Retinal pigment epithelial cell (primary cell): Measurements from ENCODE around the gene PITRM1.

ENCODE experiments used
- DNase-seq: peaks from one replicate; pipeline ENCODE4 v3.0.0-alpha.2; 2010; ENCODE audit warnings: low read depth
- H3K4me3 ChIP-seq: 2 replicates; pipeline ENCODE4 v1.5.1; 2011; ENCODE audit warnings: mild to moderate bottlenecking, low read length, control low read depth, moderate library complexity
- TF ChIP-seq, protein P1 (sequence below): conservative IDR thresholded peaks from 2 replicates; pipeline ENCODE4 v1.5.1; 2011; ENCODE audit warnings: low read depth, low read length, control low read depth, inconsistent platforms

Gene PITRM1

DNA sequence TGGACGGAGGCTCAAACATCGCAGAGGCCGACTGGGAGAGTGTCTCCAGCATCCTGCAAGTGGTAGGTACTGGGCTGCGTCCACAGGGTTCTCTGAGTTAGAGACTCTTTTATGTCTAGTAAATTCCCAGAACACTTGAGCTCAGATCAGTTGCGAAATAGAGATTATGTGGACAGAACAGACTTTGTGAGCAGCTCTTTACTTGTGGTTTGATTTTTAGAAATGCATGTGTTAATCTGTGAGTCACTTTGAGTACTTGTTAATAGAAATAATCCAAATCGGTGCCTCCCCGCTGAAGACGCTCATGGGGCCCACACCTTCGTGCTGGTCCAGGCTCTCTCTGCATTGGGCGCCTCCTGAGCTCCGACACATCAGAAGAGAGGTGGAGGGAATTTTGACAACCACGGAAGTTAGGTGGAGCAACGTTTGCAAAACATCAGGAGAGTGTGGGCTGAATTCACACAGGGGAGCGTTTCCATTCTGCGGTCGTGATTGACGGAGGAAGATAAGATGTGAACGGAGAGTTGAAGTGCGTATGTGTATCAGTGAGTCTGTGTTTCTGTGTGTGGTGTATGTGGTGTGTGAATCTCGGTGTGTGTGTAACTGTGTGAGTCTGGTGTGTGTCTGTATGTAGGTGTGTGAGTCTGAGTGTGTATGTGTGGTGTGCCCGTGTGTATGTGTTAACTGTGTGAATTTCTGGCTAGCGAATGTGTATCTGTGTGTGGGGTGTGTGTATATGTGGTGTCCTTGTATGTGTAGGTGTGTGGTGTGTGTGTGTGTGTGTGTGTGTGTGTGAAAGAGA, 73.1 kb downstream of the PITRM1 start:
- no peak overlapping the region for H3K4me3 ChIP-seq

DNA sequence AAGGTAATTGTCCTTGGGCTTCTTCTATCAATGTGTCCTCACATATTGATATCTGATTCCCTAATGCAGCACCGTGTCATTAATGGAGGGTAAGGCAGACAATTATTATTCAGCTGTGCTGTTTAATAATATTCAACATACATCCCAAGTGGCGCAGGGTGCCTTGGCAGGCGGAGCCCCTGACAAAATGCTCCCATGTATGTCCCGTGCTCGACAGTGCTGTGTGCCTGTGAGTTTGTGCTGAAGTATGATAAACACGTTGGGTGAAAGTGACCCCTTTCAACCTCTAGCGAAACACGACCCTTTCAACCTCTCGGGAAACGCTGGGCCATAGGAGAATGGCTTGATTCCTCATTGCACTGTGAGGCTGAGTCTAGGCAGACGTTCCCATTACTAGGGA, 73.9 kb downstream of the PITRM1 start:
- TF ChIP-seq, protein P1, sequence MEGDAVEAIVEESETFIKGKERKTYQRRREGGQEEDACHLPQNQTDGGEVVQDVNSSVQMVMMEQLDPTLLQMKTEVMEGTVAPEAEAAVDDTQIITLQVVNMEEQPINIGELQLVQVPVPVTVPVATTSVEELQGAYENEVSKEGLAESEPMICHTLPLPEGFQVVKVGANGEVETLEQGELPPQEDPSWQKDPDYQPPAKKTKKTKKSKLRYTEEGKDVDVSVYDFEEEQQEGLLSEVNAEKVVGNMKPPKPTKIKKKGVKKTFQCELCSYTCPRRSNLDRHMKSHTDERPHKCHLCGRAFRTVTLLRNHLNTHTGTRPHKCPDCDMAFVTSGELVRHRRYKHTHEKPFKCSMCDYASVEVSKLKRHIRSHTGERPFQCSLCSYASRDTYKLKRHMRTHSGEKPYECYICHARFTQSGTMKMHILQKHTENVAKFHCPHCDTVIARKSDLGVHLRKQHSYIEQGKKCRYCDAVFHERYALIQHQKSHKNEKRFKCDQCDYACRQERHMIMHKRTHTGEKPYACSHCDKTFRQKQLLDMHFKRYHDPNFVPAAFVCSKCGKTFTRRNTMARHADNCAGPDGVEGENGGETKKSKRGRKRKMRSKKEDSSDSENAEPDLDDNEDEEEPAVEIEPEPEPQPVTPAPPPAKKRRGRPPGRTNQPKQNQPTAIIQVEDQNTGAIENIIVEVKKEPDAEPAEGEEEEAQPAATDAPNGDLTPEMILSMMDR = no peak
- no peak overlapping the region for H3K4me3 ChIP-seq
- no peak for DNase-seq

More for the DNA sequence above, 73.1 kb downstream of the PITRM1 start:
- peak; percentile 91 for DNase-seq
- TF ChIP-seq, protein P1 = no peak

DNA sequence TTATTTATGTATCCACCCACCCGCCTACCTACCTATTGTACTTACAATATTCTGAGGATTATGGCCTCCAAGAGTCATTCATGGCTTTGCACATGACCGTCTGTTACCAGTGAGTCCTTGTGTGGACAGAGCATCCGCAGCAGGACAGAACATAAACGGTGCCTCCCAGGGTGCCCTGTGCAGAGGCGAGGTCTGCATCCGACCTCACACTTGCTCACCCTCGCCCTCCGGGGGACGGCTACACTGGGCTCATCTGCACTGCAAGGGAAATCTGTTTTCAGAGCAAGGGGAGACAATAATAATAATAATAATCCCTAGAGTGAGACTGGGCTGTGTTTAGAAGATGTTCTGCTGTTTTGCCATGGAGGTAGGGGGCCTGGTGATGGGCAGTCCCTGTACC, 75.4 kb downstream of the PITRM1 start:
- H3K4me3 ChIP-seq = no peak overlapping the region
- TF ChIP-seq, protein P1 = no peak
- DNase-seq = no peak

DNA sequence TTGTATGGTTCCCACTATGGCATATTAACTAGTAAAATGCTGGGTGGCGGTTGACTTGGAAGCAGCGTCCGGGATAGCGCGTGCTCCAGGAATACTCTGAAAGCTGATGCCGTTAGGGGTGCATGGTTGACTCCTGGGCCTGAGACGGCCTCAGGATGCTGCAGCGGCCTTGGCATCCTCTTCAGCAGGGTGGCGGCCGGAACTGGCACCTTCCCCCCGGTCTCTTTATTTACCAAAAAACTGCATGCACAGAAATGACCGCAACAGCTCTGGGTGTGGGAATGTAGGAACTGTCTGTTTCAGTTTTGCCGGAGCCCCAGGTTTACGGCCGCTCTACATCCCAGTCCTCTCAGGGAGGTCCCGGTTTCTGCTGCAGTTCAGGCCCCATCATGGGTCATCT, 76.4 kb downstream of the PITRM1 start:
- TF ChIP-seq, protein P1 = no peak
- H3K4me3 ChIP-seq = no peak overlapping the region
- DNase-seq = no peak

DNA sequence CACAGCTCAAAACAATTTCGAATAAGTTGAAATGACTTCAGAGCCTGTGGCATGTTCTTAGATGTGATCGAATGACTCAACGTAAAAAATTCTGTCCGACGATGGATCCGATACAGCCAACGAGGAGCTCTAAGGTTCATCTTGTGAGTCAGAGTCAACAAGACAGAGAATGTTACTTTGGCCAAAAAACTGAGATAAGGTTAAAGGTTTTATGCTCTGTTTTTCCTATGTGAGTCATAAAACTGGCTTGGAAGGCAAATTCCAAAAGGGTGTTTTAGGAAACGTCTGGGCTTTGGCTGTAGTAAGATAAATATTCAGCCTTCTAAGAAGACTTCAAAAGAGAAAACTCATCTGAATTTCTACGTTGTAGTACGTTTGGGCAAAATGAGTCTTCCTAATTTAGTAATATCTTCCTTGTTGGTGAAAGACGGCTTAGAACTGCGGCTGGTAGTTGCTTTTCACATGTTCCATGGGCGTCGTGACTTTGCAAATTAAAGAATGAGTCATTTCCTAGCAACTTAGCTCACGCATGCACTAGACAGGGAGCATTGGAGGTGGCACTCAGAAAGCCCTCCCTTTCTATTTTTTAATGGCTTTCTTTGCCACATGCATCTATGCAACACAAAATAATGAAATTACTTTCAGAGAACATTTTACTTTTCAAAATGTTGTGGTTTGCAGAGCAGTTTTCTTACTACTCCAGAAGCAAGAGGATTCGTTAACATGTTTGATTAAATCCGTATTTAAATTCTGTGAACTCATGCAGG, 77.0 kb downstream of the PITRM1 start:
- peak; percentile 96 for DNase-seq
- H3K4me3 ChIP-seq = no peak overlapping the region
- TF ChIP-seq, protein P1 = no peak

DNA sequence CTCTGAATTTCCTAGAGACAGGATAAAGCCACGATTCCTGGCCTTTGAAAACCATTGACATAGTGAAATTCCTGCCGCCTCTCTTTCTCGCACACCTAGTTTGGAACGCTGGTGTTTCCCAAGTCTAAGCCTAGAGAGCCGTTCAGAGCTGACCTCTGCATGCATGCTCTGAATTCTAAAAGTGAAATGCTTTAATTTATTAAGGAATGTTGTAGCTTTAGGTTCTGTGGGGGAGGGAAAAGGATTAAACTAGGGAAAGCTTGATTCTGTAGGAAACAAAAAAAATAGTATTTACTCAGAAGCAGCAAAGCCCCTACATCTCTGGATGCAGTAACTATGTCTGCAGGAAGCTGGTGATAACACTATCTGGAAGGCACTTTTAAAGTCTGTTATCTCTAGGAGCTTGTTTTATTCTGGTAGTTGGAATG, 78.0 kb downstream of the PITRM1 start:
- peak; percentile 62 for DNase-seq
- H3K4me3 ChIP-seq = peak overlapping the region; percentile 18
- TF ChIP-seq, protein P1 = no peak
